NCI-H146 treated with DMSO at 0.1 percent for 48 hours (cell line): ENCODE data around the gene ZNF565.
"Not testable (repeated sequence)": the region's sequence is repeated elsewhere in the genome, so short reads cannot be mapped to it uniquely, and the experiment has no call there.

Experiments
- DNase-seq: peaks from one replicate; lab custom pipeline; 2025; ENCODE audit not compliant: unreplicated experiment; lab: John Stamatoyannopoulos, UW

Gene ZNF565

DNA sequence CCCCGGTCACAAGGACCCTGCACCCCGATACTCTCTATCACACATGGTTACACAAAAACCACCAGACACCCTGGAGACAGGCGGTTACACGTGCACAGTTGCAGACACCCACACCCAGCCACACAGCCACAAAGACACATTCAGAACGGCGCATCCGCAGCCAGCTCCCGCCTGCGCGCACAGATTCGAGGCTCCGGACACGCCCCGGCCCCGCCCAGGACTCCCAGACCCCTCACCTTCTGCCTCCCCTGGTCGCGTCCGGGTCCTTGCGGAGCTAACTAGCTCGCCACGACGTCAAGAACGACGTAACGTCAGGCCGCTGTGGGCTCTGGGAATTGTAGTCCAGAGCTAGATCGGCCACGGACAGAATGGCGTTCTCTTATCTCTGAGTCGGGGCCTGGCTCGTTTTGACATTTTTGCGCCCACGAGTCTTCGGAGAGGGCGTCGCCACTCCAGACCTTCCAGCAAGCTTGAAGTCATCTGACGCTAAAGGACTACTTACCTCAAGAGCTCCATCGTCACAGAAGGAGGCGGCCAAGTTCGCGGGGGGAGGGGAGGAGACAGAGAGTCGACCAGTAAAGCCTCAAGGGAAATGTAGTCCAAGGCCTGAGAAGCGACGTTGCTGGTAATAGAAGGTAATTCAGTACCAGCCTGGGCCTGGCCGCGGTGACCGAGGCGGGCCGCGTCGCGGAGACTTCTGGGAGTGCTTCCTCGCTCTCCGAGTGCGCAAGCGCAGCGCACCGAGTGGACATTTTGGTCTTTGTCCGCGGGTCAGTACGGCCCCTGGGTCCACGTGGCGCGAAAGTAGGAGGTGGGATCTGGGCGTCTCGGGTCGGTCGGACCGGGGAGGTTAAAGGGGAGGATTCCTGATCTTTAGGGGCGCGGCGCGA lies at the start of gene ZNF565, which contains the start of gene ZNF146:
Gene ZNF565, minus strand, starts transcription at position 280 of the 890 bp plus-strand sequence. CDS start 12,680 bp downstream, outside the sequence.
Gene ZNF146, plus strand, starts transcription at position 721 of the 890 bp plus-strand sequence. CDS start 21,335 bp downstream, outside the sequence.
- peak; percentile 99 for DNase-seq

- DNase-seq: no peak
These were observed 44.7 kb upstream of the ZNF565 start for GRCh38 chr19:36259211-36259610.

DNA sequence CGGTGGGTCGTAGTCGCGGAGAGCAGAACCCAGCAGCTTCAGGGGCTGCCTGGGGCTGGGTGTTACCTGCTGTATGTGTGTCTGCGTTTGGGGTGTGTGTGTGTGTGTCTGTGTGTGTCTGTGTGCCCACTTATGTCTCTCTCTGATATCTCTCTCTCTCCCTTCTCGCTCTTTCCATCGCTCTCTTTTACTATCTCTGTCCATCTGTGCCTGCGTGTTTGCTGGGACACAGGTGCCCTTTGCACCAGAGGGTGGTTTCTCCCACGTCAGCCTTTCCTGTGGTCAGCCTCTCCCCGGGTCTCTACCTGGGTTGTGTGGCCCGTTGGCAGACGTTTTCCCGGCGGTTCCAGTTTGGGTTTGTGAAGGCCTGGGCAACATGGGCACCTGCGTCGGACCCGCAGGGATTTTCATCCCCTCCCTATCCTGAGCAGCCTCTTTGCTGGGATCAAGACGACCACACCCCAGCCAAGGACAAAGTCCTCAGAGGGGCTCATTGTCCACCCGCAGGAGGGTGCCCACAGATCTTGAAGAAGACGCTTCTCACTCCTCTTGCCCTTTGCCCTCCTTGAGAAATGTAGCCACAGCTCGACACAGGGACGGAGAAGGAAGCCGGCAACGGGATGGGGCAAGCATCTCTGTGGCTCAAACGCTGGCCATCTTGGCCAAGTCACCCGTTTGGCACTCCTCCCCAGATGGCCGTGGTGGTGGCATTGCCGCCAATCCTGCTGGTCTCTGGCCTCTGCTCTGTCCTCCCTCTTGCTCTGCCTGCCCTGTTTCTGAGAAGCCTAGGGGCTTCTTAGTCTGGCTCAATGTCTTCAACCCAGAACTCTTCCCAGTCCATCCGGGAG lies 43.8 kb upstream of the ZNF565 start:
- DNase-seq: no peak

- no peak for DNase-seq
These were observed 43.0 kb upstream of the ZNF565 start for GRCh38 chr19:36257520-36257876.

GRCh38 chr19:36256853-36257519 lies 42.5 kb upstream of the ZNF565 start:
- no peak for DNase-seq

- DNase-seq: no peak
These were observed 41.6 kb upstream of the ZNF565 start for GRCh38 chr19:36256064-36256463.

DNA sequence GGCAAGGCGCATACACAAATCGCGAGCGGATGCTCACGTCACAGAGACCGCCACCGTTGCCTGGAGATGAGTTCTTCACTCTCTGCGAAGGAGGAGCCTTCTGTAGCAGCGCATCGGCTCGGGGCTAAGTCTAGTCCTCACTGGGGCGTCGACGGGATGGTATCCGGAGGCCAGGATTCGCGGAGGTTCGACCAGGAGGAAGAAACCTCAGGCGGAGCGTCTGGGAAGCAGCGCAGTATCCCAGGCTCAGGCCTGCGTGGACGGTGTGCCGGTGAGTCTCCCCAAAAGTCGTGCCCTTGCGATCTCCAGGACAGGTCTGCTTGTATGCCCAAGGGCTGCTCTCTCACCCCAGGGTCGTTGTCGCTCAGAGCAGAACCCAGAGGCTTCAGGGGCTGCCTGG lies 40.9 kb upstream of the ZNF565 start:
- DNase-seq: no peak

- no peak for DNase-seq
These were observed 40.4 kb upstream of the ZNF565 start for GRCh38 chr19:36254848-36255247.

GRCh38 chr19:36252047-36252446 lies 37.6 kb upstream of the ZNF565 start:
- DNase-seq: no peak

DNA sequence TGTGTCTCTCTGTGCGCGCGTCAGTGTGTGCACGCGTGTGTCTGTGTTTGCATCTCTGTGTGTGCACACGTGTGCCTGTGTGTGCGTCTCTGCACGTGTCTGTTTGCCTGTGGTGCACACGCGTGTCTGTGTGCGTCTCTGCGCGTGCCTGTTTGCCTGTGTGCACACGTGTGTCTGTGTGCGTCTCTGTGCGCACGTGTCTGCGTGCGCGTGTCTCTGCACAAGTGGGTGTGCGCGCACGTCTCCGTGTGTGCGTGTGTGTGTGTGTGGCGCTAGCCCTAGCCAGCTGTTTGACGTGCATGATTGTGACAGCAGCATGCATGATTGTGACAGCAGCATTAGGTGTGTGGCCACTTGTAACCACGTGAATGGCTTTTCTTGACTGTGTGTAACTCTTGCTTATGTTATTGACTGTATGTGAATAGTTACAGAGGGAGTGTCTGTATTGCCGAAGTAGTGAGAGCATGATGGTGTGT lies 31.6 kb upstream of the ZNF565 start:
- DNase-seq: no peak

DNA sequence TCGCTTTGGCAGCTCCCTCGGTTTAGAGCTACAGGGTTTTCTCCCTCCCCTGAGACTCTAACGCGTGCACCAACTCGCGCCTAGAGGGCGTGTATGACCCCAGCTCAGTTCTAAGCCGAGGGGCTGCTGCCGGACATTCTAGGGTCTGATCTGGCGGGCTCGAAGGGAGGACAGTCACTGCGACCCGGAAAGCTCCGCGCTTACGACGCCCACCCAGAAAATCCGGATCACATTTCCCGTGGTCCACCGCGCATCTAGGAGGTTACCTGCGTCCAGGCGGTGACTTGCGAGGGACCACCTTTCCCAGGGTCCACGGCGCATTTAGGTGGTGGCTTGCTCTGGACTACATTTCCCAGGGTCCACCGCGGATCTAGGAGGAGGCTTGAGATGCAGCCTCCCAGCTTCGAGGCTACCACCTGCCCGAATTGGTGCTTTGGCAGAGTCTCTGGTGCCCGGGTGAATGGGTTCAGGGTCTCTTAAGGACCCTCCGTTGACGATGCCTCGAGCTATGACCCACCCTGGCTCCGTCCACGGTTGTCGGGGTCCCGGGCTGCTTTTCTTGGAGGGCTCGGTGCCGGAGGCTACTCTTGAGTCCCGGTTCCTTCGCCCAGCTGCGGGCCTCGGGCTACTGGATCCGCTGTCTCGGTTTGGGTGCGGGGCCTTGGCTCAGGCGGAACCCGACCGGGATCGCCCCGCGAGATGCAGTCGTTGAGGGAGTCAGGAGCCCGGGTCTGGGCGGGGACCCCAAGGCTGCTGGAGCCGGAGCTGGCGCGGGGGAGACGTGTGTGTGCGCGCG lies 30.9 kb upstream of the ZNF565 start:
- no peak for DNase-seq

DNA sequence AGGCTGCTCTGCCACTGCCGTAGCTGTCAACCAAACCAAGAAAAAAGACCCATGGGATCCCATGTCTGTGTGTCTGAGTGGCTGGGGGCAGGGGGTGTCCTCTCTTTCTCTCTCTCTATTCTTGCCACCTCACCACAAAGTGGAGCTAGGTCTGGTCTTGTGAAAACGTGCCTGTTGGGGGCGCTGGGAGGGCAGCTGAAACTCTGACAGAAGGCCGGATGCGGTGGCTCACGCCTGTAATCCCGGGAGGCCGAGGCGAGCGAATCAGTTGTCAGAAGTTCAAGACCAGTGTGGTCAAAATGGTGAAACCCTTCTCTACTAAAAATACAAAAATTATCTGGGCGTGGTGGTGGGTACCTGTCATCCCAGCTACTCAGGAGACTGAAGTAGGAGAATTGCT lies 29.6 kb upstream of the ZNF565 start:
- DNase-seq: no peak

- no peak for DNase-seq
These were observed 22.5 kb upstream of the ZNF565 start for GRCh38 chr19:36236946-36237310.

DNA sequence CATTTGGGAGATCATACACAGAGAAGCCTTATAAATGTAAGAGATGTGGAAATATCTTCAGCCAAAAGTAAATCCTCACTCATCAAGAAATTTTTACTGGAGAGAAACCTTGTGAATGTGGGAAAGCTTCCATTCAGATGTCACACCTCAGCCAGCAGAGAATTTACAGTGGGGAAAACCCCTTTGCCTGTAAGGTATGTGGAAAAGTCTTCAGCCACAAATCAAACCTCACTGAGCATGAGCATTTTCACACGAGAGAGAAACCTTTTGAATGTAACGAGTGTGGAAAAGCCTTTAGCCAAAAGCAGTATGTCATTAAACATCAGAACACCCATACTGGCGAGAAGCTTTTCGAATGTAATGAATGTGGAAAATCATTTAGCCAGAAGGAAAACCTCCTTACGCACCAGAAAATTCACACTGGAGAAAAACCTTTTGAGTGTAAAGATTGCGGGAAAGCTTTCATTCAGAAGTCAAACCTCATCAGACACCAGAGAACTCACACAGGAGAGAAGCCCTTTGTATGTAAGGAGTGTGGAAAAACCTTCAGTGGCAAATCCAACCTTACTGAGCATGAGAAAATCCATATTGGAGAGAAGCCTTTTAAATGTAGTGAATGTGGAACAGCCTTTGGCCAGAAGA lies 22.0 kb upstream of the ZNF565 start:
- no peak for DNase-seq

DNA sequence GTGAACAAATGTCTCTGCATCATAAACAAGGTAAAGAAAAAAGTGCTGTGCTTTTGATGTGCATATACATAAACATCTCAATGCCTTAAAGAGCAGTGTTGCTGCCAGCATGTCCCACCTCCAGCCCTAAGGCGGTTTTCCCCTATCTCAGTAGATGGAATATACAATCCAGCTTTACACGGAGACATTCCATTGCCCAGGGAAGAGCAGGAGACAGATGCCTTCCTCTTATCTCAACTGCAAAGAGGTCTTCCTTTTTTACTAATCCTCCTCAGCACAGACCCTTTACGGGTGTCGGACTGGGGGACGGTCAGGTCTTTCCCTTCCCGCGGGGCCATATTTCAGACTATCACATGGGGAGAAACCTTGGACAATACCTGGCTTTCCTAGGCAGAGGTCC lies 19.2 kb upstream of the ZNF565 start:
- not testable (repeated sequence) for DNase-seq

- DNase-seq: no peak
These were observed 10.9 kb upstream of the ZNF565 start for GRCh38 chr19:36225219-36225892.

DNA sequence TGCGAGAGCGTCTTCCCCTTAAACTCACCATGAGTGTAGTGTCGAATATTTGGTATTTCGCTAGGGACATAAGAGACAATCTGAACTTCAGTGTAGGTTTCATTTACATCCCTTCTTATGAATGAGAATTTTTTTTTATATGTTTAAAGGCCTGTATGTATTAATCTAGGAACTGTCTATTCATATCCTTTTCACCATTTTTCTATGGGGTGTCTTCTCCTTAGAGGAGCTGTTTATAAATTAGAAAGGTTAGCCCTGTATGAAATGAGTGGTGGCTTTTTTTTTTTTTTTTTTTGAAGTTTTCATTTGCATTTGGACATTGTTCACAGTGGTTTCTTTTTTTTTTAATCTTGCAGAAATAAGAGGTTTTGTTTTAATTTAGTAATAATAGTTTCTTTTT lies 8.0 kb upstream of the ZNF565 start:
- DNase-seq: no peak

GRCh38 chr19:36221474-36221873 lies 7.0 kb upstream of the ZNF565 start:
- no peak for DNase-seq
